HG02870 (cell line): ENCODE data around the gene AP2B1.
"Not testable (repeated sequence)": the region's sequence is repeated elsewhere in the genome, so short reads cannot be mapped to it uniquely, and the experiment has no call there.

Source experiments
- ATAC-seq: cut with Tn5 transposase; IDR thresholded peaks from one replicate; pipeline ENCODE4 v1.9.1; 2021; ENCODE audit warnings: mild to moderate bottlenecking, moderate library complexity; ENCODE audit not compliant: unreplicated experiment

The AP2B1 gene

DNA sequence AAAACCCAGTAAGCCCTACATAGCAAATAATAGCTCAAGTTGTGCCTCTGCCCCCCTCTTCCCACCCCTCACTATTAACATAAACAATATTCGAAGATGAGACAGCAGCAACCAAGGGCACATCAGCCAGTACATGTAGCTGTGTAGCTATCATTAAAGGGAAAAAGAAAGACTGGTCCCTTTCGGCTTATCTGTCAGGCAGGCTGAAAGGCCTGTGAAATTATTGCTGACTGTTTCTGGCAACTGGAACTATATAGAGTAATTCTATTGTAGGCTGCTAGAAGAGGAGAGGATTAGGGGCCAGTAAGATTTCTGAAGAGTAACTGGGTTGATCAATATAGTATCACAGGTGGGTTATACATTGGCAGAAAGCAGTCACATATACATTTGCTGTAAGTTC lies 107.8 kb downstream of the AP2B1 start:
- ATAC-seq: no peak

DNA sequence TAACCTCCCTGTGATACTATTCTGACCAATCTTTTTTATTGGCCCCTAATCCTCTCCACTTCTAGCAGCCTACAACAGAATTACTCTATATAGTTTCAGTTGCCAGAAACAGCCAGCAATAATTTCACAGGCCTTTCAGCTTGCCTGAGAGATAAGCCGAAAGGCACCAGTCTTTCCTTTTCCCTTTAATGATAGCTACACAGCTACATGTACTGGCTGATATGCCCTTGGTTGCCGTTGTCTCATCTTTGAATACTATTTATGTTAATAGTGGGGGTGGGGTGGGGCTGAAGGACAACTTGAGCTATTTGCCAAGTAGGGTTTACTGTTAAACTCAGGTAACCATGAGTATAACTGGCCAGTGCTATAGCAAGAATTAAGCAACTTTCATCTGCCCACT lies 108.5 kb downstream of the AP2B1 start:
- no peak for ATAC-seq

DNA sequence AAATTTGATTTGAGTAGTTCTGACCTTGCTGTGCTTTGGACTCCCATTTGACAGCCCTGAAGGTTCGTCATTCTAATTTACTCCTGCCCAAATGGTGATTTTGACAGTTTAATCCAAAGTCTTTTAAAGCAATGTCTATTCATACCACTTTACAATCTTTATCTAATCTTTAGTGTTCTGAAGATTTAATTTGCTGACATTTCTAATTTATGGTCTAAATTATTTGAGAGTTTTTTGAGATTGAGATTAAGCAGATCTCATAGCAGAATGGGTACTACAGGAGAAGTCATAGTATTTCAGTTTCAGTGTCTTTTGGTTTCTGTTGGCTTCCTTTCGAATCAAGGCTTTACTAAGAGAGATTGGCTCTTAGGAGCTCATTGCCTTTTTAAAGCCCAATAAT lies 111.7 kb downstream of the AP2B1 start:
- ATAC-seq: no peak

DNA sequence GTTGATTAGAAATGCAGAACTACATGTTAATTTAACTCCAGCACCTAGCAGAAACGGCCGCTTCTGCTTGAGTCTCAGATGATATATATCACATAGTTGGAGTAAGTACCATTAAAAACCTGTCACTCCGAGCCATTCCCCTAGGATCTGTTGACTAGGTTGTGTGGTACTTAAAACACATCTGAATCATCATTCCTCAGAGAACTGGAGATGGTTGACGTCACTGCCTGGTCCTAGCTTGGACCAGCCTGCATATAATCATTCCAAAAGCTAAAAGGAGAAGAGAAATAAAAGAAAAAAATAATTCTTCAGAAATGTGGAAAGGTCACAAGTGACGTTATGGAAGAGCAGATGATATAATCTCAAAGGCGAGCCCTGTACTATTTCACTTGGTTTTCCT lies 113.0 kb downstream of the AP2B1 start:
- ATAC-seq: no peak

DNA sequence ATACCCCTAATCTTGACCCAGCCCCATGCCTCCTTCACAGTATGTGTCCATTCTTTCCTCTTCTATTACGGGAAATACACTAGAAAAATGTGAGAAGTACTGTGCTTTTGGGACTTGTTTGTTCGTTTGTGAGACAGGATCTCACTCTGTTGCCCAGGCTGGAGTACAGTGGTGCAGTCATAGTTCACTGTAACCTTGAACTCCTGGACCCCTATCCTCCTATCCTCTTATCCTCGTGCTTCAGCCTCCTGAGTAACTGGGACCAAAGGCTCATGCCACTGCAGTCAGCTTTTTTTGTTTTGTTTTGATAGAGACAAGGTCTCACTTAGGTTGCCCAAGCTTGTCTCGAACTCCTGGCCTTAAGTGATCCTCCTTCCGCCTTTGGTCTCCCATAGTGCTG lies 114.4 kb downstream of the AP2B1 start:
- no peak for ATAC-seq

DNA sequence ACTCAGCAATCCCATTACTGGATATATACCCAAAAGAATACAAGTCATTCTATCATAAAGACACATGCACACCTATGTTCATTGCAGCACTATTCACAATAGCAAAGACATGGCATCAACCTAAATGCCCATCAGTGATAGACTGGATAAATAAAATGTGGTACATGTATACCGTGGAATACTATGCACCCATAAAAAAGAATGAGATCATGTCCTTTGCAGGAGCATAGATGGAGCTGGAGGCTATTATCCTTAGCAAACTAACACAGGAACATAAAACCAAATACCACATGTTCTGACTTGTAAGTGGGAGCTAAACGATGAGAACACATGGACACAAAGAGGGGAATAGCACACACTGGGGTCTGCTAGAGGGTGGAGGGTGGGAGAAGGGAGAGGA lies 116.2 kb downstream of the AP2B1 start:
- not testable (repeated sequence) for ATAC-seq

DNA sequence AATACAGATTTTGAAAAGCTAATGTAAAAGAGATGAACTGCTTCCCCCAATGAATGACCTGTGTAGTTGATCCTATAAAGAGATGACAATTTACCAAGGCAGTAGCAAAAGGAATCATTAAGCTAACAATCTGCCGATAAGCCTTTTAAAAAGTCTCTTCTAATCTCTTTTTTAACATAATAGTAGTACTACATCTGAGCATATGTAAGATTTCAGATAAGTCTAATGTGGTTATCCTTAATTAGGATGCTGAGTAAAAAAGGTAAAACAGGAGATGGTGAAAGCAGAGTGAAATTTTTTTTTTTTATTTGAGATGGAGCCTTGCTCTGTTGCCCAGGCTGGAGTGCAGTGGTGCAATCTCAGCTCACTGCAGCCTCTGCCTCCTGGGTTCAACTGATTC lies 118.1 kb downstream of the AP2B1 start:
- ATAC-seq: no peak

DNA sequence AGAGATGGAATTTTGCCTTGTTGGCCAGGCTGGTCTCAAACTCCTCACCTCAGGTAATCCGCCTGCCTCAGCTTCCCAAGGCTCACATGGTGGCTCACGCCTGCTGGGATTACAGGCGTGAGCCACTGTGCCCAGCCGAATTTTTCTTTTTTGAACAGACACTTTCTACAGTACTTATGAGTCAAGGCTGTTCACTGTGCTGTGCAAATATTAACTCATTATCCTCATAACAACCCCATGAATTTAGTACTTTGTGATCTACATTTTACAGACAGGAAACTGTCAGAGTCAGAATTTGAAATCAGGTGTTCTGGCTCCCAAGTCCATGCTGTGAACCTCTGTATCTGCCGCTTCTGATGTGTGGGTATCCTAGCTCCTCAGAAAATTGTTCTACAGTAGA lies 118.6 kb downstream of the AP2B1 start:
- no peak for ATAC-seq

DNA sequence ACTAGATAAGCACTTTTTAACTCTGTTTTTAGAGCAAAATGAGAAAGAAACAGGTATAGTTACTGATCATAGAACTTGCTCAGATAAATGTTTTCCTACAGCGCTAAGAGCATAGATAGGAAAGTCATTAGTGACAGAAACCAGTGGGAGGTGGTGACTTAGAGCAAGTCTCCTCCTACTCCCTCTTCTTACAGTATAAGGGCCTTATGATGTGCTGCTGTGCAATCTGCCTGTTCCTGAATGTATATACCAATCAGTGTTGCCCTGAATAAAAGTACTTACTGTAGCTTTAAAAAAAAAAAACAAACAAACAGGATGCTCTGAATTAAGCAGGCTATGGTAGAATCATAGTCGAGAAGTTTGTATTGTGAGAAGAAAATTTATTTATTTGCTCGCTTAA lies 121.0 kb downstream of the AP2B1 start:
- no peak for ATAC-seq

DNA sequence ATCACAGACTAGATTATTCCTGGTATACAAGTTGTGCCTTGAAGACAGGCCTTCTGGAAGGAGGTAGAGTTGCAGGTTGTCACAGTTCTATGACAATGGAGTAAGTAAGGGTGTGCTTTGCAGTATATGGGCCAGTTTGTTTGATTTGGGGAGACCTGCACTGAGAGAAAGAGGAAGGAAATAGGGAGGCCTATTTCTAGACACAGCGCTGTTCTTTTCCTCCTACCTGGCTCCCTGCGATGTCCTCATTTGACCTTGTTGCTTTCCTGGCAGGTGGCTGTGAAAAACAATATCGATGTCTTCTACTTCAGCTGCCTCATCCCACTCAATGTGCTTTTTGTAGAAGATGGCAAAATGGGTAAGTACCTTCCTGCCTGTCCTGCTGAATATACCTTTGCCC lies 121.8 kb downstream of the AP2B1 start:
- no peak for ATAC-seq

DNA sequence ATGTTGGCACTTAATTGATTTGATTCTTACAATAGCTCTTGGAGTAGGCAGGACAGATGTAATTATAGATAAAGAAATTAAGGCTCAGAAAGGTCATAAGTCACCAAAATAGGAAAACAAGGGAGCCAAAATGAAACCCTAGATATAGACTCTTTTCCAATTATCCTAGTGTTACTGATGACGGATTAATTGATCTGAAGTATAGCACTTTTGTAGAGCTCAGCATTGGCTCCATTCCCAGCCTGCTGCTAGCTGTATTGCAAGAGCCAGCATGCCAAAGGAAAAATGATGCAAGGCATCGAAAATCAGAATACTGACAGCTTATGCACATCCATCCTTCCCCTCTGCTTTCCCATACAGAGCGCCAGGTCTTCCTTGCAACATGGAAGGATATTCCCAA lies 122.8 kb downstream of the AP2B1 start:
- no peak for ATAC-seq

DNA sequence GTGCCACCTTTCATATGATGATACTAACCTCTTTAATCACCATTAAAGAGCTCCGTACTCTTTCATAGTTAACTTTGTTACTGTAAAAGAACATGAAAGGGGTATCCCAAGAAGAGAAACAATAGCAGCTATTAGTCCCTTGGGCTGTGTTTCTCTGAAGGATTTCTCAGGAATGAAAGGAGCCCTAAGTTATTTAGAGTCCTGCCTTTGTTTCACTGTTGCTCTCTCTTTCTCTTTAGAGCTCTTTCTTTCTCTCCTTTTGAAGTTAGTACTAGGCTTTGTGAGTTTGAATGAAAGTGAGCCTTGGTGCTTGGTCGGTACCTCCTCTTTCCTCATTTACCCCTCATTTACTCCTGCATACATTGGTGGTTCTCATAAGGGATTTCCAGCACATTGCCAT lies 123.8 kb downstream of the AP2B1 start:
- ATAC-seq: no peak

DNA sequence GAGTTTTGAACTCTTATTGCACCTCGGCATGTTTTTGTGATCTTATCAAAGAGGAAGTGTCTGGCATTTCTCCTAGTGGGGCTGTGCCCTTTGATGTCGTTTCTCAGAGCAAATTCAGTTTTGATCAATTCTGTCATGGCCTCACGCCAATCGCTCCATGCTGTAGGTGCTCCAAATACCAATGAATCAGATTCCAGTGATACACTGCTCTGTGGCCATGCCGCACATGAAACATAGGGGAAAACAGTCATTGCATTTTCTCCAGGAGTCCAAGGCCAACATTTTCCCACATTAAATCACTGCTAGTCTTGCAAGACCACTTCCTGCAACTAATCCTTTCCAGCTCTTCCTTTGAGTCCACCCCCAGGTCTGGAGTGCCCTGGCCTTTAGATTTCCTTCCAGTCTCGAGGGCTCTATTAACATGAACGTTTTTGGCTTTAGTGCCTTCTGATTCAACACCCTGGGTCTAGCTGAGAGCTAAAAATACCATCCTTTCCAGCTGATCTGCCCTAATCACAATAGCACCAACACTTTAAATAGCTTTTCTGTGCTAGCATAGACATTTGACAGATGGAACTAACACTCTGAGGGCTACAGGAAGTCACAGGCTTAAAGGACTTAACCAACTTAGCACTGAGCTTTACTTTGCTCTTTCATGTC lies 126.1 kb downstream of the AP2B1 start:
- ATAC-seq: no peak

DNA sequence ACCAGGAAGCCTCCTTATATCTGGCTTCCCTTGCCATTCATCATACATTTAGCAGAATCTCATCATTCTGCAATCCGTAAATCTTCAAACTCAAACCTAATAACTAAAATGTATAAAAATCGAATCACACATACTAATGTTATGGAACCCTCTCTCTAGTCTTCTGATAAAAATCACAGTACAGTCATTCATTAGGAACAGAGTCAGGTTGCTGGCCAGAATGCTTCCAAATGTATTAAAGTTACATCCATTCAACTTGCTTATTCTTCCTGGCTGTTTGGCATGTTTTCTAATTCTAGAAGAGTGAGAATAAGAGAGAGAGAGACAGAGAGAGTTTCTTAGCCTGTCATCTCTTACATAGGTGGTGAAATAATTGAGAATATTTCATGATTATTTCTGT lies 127.9 kb downstream of the AP2B1 start:
- ATAC-seq: no peak

DNA sequence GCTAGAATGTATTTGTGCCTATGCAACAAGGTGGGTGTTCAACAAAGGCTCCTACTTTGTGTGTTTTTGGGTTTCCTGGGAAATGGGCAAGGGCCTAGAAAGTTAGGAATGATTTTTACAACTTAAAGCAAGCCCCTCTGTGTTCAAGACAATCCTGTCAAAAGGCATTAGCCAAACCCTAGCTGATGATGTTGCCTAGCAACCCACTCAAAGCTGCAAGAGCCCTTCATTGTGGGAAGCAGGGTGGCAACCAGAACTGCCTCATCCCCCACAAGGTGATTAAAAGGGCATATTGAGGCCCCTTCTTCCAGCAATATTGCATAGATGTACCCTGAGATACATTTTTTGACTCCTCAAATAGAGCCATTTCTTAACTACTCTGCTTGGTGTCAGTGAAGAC lies 128.3 kb downstream of the AP2B1 start:
- ATAC-seq: no peak

DNA sequence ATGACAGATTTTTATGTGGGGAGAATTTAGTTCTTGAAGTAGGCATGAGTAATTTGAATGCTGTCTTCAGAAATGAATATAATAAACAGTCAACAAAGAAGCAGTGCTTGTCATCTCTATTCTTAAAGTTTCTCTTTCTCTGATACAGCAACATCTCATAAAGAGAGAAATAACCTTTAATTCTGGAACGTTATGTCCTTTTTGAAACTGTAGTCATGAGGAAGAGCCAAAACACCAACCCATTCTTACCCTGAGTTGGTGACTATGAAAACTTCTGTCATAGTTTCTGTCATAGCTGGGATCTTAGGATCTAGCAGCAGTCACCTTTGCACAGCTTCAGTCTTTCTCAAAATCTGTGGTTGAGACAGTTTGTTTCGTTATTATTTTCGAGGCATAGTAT lies 129.1 kb downstream of the AP2B1 start:
- ATAC-seq: no peak

DNA sequence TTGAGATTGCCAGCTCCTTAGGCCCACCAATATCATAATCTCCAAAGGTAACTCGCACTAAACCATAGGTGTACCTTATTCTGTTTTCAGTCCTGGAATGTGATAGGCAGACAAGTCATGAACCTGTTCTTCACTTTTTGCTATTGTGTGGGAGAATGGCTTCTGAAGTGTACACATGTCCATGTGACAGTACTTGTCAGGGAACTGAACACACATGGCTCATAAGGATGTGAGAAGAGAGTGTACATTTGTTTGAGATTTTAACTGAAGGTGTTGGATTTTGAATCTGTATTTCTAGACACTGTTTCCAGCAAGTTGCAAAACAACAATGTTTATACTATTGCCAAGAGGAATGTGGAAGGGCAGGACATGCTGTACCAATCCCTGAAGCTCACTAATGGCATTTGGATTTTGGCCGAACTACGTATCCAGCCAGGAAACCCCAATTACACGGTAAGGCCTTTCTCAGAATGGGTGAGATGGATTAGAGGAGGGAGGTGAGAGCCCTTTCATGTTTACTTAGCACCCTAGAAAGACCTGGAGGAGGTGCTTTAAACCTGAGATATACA lies 129.9 kb downstream of the AP2B1 start:
- ATAC-seq: no peak

DNA sequence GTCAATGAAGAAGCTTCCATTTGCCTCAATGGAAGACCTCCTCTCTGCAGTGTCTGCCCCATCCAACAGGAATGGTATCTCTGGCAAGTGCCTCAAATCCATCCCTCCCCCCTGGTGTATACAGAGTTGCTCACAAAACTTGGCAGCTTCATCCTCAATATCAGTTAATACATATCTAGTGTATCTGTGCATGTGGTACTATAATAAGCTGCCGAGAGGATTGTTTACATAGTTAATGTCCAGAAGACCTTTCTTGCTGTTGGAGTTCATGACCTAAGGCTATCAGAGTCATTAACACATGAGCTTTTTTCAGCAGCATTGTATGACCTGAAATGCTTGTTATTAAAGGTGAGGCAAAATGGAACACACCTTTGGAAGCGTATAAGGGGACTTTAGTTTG lies 130.4 kb downstream of the AP2B1 start:
- no peak for ATAC-seq

DNA sequence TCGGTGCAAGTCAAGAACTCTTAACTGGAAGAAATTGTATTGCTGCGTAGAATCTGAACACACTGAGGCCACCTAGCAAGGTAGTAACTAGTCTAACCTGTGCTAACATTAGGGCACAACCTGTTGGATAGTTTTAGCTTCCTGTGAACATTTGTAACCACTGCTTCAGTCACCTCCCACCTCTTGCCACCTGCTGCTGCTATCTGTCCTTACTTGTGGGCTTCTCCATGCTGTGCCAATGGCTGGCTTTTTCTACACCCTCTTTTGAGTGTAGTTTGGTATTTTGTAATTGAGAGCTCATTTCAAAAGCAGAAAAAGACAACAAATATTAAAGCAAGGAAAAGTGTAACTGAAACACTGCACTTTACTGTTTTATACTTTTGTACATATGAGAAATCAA lies 136.6 kb downstream of the AP2B1 start:
- ATAC-seq: no peak

DNA sequence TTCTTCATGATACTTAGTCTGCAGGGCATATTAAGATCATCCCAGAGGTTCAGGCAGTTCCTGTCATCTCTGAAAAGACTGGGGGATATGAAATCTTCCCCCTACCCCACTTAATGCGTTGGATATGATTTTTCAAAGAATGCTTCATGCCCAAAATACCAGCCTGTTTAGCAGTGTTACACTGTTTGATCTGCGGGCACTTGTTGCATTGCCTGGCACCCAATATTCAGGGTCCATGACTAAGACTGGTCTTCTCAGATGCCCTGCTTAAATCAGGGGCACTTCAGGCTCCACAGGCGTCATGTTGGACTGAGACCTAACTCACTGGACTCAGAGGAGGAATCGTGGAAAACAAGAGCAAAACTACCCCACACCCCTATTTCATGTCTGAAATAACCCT lies 137.9 kb downstream of the AP2B1 start:
- no peak for ATAC-seq

DNA sequence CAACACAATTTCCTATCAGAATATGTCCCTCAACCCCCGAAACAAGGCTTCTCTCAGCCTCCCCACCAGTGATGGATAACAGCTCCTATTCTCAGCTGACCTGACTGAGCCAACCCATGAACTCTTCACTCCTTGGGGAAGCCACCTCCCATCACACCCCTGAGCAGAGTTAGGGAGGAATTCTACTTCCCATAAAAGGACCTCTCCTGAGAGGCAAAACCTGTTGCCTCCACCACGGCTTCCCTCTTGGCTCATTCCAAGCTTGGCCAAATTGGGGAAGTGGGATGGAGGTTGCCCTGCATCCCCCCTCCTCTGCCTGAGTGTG lies 138.6 kb downstream of the AP2B1 start:
- no peak for ATAC-seq

DNA sequence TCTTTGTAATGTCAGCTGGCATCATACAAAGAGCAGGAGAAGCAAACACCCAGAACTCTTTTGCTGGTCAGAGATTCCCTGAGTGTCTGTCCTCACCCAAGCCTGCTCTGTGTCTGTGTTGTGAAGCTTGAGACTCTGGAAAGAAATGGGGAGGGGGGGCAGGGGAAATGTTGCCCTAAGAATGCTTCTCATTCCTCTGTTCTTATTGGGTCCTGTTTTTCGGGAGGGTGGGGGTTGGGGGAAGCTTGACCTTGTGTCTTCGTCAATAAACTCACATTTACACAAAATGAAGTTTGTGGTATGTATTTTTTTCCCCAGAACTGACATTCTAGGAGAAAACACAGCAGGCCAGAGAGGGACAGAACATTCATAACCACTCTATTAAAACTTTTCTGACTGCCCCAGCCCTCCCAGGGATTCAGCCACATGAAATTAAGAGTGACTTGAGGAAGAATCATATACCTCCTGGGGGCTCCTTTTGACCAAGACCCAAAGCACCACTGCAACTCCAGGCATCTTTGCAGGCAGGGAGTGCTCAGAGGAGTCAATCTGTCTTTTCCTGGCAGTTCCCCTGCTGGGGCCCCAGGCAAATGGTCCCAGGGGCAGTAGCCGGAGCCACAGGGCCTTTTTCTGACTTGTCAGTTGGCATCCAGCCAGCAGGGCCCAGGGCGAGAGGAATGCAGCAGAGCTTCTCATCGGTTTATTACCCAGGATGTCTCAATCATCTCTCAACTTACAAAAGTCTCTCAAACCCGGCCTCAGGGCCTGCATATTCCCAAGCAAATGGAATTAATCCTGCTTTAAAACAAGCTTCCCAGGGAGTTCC lies 139.2 kb downstream of the AP2B1 start:
- ATAC-seq: no peak
